Left lung (tissue), 10 donors: ENCODE results near the gene AGO3. TPM values are rescaled to one million over a fixed set of nuclear protein-coding genes. Genes with fewer than 3 reads are reported as not detected.
"Not testable (repeated sequence)": the region's sequence is repeated elsewhere in the genome, so short reads cannot be mapped to it uniquely, and the experiment has no call there.

Experiments used
- ATAC-seq: fragments of 200-7000 bp; cut with Tn5 transposase; one replicate; pipeline ENCODE4 v1.9.1; 2020; ENCODE audit warnings: moderate library complexity
- DNase-seq, 4 donors: peaks; one replicate each; pipeline ENCODE4 v3.0.0-alpha.2; 2013 to 2020
- H3K27ac ChIP-seq, 2 donors: fragments of 200-600 bp; sonication (generic) in 1 of 2; one replicate each; pipeline versions ENCODE4 v1.5.0 to v1.8.0; 2020 to 2021
- H3K27me3 ChIP-seq, 2 donors: fragments of 200-600 bp; sonication (generic) in 1 of 2; one replicate each; pipeline versions ENCODE4 v1.5.0 to v1.8.0; 2020 to 2021
- H3K36me3 ChIP-seq, 2 donors: fragments of 200-600 bp; sonication (generic) in 1 of 2; one replicate each; pipeline versions ENCODE4 v1.5.0 to v1.8.0; 2020 to 2021
- H3K4me1 ChIP-seq, 2 donors: fragments of 200-600 bp; one replicate each; pipeline ENCODE4 v1.8.0; 2021
- H3K4me3 ChIP-seq, 2 donors: fragments of 200-600 bp; sonication (generic) in 1 of 2; one replicate each; pipeline versions ENCODE4 v1.5.0 to v1.8.0; 2020 to 2021; ENCODE audit warnings: mild to moderate bottlenecking in 1 of 2
- H3K9me3 ChIP-seq, 2 donors: fragments of 200-600 bp; sonication (generic) in 1 of 2; one replicate each; pipeline versions ENCODE4 v1.5.0 to v1.8.0; 2020 to 2021
- CTCF ChIP-seq, 2 donors: fragments of 200-600 bp; sonication (generic) in 1 of 2; IDR thresholded peaks; one replicate each; pipeline versions ENCODE4 v1.5.0 to v1.8.0; 2021; ENCODE audit warnings: antibody characterized with exemption in 2 of 2
- intact Hi-C, 2 donors: fragments of 100-400 bp; cut with DNase I; formaldehyde crosslinking; loops; one replicate each; pipeline versions ENCODE4 v1.11.2 to v1.14.2; 2022
- polyA plus RNA-seq, 6 donors: library from polyadenylated mRNA; unstranded; fragments of 120-200 nt; gene quantifications; one replicate each; pipeline ENCODE4 v1.2.1, GENCODE V29; 2013; ENCODE audit not compliant: insufficient read length in 6 of 6
- total RNA-seq, 2 donors: library from RNA; stranded (reverse); fragmentation: NEBNext Ultra II Directional; extraction: Animal tissue kit (Norgen Biotek cat#: 25700); gene quantifications; one replicate each; pipeline ENCODE4 v1.2.1, GENCODE V29; 2021
- donor health status: DM: no; HTN: yes; CAD: no.
- donor health status: DM: no; HTN: no; CAD: no.

AGO3 gene
- total and polyA plus RNA-seq, 8 donors, result 18.7 to 30.1 (median 21.9) TPM

- Histone ChIP-seq H3K36me3 (peaks cover 0 to 88% of the 10 kb centered on the region in 2 donors), H3K9me3 (no peaks in the 10 kb centered on the region), H3K27me3 (no peaks in the 10 kb centered on the region), H3K4me3 (no peak overlapping the region), H3K4me1 (no peaks in the 10 kb centered on the region), H3K27ac (no peak overlapping the region)
- DNase-seq (no peak), ATAC-seq (no peak)
- intact Hi-C loops, result no loop called here
- TF ChIP-seq CTCF (IDR thresholded peaks at IDR 0.05), result no peak
These were observed 83.9 kb downstream of the AGO3 start for GRCh38 chr1:36014722-36015220.

- H3K9me3 ChIP-seq, result no peaks in the 10 kb centered on the region
- no peak for ATAC-seq
- peaks cover 0 to 87% of the 10 kb centered on the region in 2 donors for H3K36me3 ChIP-seq
- no peak for DNase-seq
- H3K27me3 ChIP-seq, result no peaks in the 10 kb centered on the region
- H3K27ac ChIP-seq, result no peak overlapping the region
- H3K4me1 ChIP-seq, result no peaks in the 10 kb centered on the region
- intact Hi-C loops, result no loop called here
- no peak for TF ChIP-seq CTCF (IDR thresholded peaks at IDR 0.05)
- no peak overlapping the region for H3K4me3 ChIP-seq
These were observed 85.8 kb downstream of the AGO3 start for GRCh38 chr1:36016686-36017085.

DNA sequence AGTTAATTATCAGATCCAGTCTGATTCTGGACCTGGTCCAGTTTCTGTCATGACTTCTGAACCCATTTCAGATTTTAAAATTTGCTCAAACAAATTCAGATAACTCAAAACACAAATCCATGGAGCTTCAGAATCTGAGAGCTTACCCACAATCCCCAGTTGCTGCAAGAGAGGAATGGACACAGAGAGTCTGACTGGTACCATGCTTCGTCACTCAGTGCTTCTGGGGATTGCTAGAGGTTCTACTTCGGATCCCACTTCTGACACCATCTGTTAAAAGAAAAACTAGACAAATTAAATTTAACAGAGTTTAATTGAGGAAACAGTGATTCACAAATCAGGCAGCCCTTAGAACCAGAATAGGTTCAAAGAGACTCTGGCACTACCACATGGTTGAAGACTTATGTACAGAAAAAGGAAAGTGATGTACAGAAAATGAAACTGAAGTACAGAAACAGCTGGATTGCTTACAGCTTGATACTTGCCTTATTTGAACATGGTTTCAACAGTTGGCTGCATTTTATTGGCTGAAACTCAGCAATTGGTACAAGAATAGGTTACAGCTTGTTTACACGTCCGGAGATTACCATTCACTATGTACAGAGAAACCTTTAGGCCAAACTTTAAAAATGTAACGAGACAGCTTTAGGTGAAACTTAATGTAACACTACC, 92.3 kb downstream of the AGO3 start:
- intact Hi-C loops, result no loop called here
- no peaks in the 10 kb centered on the region for H3K4me1 ChIP-seq
- no peak overlapping the region for H3K4me3 ChIP-seq
- peaks cover 0 to 57% of the 10 kb centered on the region in 2 donors for H3K36me3 ChIP-seq
- H3K27me3 ChIP-seq, result no peaks in the 10 kb centered on the region
- H3K9me3 ChIP-seq, result no peaks in the 10 kb centered on the region
- DNase-seq (peak in 1 of 4 donors; percentile 53), ATAC-seq (no peak)
- no peak for TF ChIP-seq CTCF (IDR thresholded peaks at IDR 0.05)
- peak overlapping the region in 1 of 2 donors; percentile 26 for H3K27ac ChIP-seq

DNA sequence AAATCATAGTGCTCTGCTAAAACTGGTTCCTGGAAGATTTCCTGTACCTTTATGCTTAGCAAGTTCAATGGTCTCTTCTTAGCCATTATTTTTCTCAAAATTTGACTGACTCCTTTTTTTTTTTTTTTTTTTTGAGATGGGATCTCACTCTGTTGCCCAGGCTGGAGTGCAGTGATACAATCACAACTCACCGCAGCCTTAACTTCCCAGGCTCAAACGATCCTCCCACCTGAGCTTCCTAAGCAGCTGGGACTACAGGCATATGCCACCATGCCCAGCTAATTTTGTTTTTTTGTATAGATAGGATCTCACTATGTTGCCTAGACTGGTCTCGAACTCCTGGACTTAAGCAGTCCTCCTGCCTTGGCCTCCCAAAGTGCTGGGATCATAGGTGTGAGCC, 93.1 kb downstream of the AGO3 start:
- H3K4me3 ChIP-seq, intact Hi-C loops, DNase-seq, H3K9me3 ChIP-seq, ATAC-seq, H3K4me1 ChIP-seq, H3K27me3 ChIP-seq, H3K27ac ChIP-seq: not testable (repeated sequence)
- H3K36me3 ChIP-seq, result peaks cover 0 to 53% of the 10 kb centered on the region in 2 donors

DNA sequence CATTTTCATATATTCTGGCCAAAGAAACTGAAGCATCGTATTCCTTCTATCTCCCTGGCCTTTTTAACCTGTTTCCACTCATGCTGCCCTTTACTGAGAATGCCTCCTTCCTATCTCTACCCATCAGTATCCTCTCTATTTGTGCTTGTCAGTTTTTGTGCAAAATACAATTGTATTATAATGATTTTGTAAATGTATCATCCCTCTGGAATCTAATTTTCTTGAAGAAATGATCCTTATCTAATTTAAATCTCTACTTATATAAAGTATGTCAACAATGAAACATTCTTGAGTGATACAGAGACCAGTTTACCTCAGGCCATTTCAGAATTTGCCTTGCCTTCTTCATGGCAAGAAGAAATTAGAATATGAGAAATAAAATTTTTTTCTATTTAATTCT, 93.9 kb downstream of the AGO3 start:
- no peak for ATAC-seq
- H3K27me3 ChIP-seq, result no peaks in the 10 kb centered on the region
- H3K4me3 ChIP-seq, result no peak overlapping the region
- TF ChIP-seq CTCF (IDR thresholded peaks at IDR 0.05), result no peak
- H3K36me3 ChIP-seq, result peaks cover 0 to 52% of the 10 kb centered on the region in 2 donors
- H3K4me1 ChIP-seq, result no peaks in the 10 kb centered on the region
- no peak for DNase-seq
- H3K27ac ChIP-seq, result no peak overlapping the region
- H3K9me3 ChIP-seq, result no peaks in the 10 kb centered on the region
- intact Hi-C loops, result no loop called here

DNA sequence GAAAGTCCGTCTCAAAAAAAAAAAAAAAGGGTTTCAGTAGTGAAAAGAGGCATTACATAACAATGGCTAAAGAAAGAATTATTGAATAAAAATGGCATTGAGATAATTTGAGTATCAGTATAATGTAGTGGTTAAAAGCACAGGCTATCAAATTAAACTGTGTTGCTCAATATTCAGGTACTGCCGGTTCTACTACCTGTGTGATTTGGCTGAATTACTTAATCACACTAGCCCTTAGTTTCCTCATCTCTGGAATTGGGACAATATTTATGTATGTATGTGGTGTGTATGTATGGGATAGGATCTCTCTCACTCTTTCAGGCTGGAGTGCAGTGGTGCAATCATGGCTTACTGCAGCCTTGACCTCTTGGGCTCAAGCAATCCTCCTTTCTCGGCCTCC, 96.9 kb downstream of the AGO3 start:
- ATAC-seq, result no peak
- intact Hi-C loops, result no loop called here
- Histone ChIP-seq H3K27ac (no peak overlapping the region), H3K9me3 (no peaks in the 10 kb centered on the region), H3K4me3 (no peak overlapping the region), H3K27me3 (no peaks in the 10 kb centered on the region), H3K4me1 (no peaks in the 10 kb centered on the region), H3K36me3 (peaks cover 0 to 49% of the 10 kb centered on the region in 2 donors)
- TF ChIP-seq CTCF (IDR thresholded peaks at IDR 0.05), result no peak
- DNase-seq, result no peak
